OCI-LY7 (cell line): ENCODE data around the gene H1-8. TPM values are rescaled to one million over a fixed set of nuclear protein-coding genes. Genes with fewer than 3 reads are reported as not detected.

ENCODE experiments used
- BruUV-seq: library from RNA; stranded (reverse); fragments of 400-500 nt; replicated peaks from 2 replicates; lab custom pipeline; 2021; lab: Mats Ljungman, UMichigan
- CTCF ChIA-PET: fragments of 300-600 bp; sonication (Branson Sonifier 250); formaldehyde crosslinking; loops from one replicate; lab custom pipeline; 2022; ENCODE audit warnings: antibody characterized with exemption; ENCODE audit not compliant: unreplicated experiment; lab: Charles Lee
- POLR2A ChIA-PET: fragments of 300-600 bp; sonication (Branson Sonifier 250); formaldehyde crosslinking; loops from one replicate; lab custom pipeline; 2022; ENCODE audit warnings: antibody characterized with exemption; lab: Charles Lee
- DNase-seq: peaks from one replicate; pipeline ENCODE4 v3.0.0-alpha.2; 2015; ENCODE audit warnings: low spot score
- H2AFZ ChIP-seq: fragments of 200-600 bp; sonication (generic), shearing (Covaris generic); 2 replicates; pipeline ENCODE4 v1.6.1; 2014; ENCODE audit warnings: mild to moderate bottlenecking, antibody characterized with exemption, low read length, moderate library complexity
- H3K27ac ChIP-seq: fragments of 200-600 bp; sonication (generic); 2 replicates; pipeline ENCODE4 v1.5.1; 2014; ENCODE audit warnings: mixed run types, low read depth, mild to moderate bottlenecking, moderate library complexity, low read length, inconsistent platforms; ENCODE audit not compliant: poor library complexity, severe bottlenecking
- H3K36me3 ChIP-seq: fragments of 200-600 bp; sonication (generic); 2 replicates; pipeline ENCODE4 v1.6.1; 2014; ENCODE audit warnings: mild to moderate bottlenecking, antibody characterized with exemption, low read length, moderate library complexity, mixed read lengths; ENCODE audit not compliant: insufficient read depth
- H3K4me1 ChIP-seq: fragments of 200-600 bp; sonication (generic); 2 replicates; pipeline ENCODE4 v1.5.1; 2014; ENCODE audit warnings: mild to moderate bottlenecking, low read length; ENCODE audit not compliant: insufficient read depth, poor library complexity, severe bottlenecking
- H3K4me2 ChIP-seq: fragments of 200-600 bp; sonication (generic); 2 replicates; pipeline ENCODE4 v1.6.1; 2014; ENCODE audit warnings: mild to moderate bottlenecking, low read length
- H3K4me3 ChIP-seq: fragments of 200-600 bp; sonication (generic); 2 replicates; pipeline ENCODE4 v1.5.1; 2014; ENCODE audit warnings: mild to moderate bottlenecking, low read depth, low read length; ENCODE audit not compliant: poor library complexity, severe bottlenecking
- H3K79me2 ChIP-seq: fragments of 200-600 bp; sonication (generic); 2 replicates; pipeline ENCODE4 v1.6.1; 2016; ENCODE audit warnings: low read depth, mild to moderate bottlenecking, low read length, moderate library complexity, mixed read lengths; ENCODE audit not compliant: insufficient read depth
- H3K9me2 ChIP-seq: fragments of 200-600 bp; sonication (generic); 2 replicates; pipeline ENCODE4 v1.6.1; 2016; ENCODE audit warnings: mild to moderate bottlenecking, low read length, mixed read lengths; ENCODE audit not compliant: insufficient read depth
- H3K9me3 ChIP-seq: fragments of 200-600 bp; sonication (generic); 2 replicates; pipeline ENCODE4 v1.6.1; 2014; ENCODE audit warnings: mild to moderate bottlenecking, mixed run types, low read length, mixed read lengths
- H4K20me1 ChIP-seq: fragments of 200-600 bp; sonication (generic); 2 replicates; pipeline ENCODE4 v1.6.1; 2014; ENCODE audit warnings: mild to moderate bottlenecking, antibody characterized with exemption, low read length, moderate library complexity, mixed read lengths; ENCODE audit not compliant: insufficient read depth
- CTCF ChIP-seq: fragments of 200-600 bp; sonication (generic); conservative IDR thresholded peaks from 2 replicates; pipeline ENCODE4 v1.5.1; 2014; ENCODE audit warnings: mild to moderate bottlenecking, antibody characterized with exemption, low read length, moderate library complexity, mixed read lengths
- EZH2phosphoT487 ChIP-seq: fragments of 200-600 bp; sonication (generic); IDR thresholded peaks from 2 replicates; pipeline ENCODE4 v1.6.1; 2018; ENCODE audit warnings: low read depth, borderline replicate concordance, mild to moderate bottlenecking, mixed run types, antibody characterized with exemption, low read length, moderate library complexity, mixed read lengths
- intact Hi-C: fragments of 100-400 bp; cut with micrococcal nuclease; formaldehyde crosslinking; loops from one replicate; pipeline ENCODE4 v1.10.0; 2022; ENCODE audit not compliant: unreplicated experiment
- total RNA-seq, 2 experiments: library from RNA; depleted of rRNA in 1 of 2; stranded (reverse); fragments of >200 nt in 1 of 2; shearing (Covaris generic) in 1 of 2; gene quantifications; 2 replicates each; pipeline ENCODE4 v1.2.3, GENCODE V29; 2014 to 2022

H1-8 gene
- total RNA-seq, 2 experiments from 2014 or later: not detected

GRCh38 chr3:129503471-129504291, 39.3 kb upstream of the H1-8 start:
- ChIA-PET CTCF (no interaction called here), POLR2A (no interaction called here)
- Histone ChIP-seq H3K4me2 (no peak overlapping the region), H3K27ac (no peak overlapping the region), H3K36me3 (peaks cover 7% of the 10 kb centered on the region; the same call in 1 of the 2 replicates), H3K9me3 (no peaks in the 10 kb centered on the region), H3K4me1 (no peaks in the 10 kb centered on the region), H3K4me3 (no peak overlapping the region), H2AFZ (no peak overlapping the region), H3K9me2 (no peaks in the 10 kb centered on the region), H4K20me1 (no peaks in the 10 kb centered on the region), H3K79me2 (no peaks in the 10 kb centered on the region)
- no peak for DNase-seq
- no TSS peak for BruUV-seq
- intact Hi-C loops: no loop called here
- TF ChIP-seq EZH2phosphoT487 (no peak), CTCF (no peak)

GRCh38 chr3:129504471-129505100, 38.4 kb upstream of the H1-8 start:
- H3K9me2 ChIP-seq: no peaks in the 10 kb centered on the region
- no peaks in the 10 kb centered on the region for H3K4me1 ChIP-seq
- POLR2A ChIA-PET: interaction anchor here (0.6 kb wide), 2 partner anchors 271 to 483 kb away, joined by 3 read pairs; no protein-coding TSS in a partner anchor
- no peak overlapping the region for H3K4me3 ChIP-seq
- no peak for DNase-seq
- H3K27ac ChIP-seq: no peak overlapping the region
- TF ChIP-seq CTCF (no peak), EZH2phosphoT487 (no peak)
- H3K4me2 ChIP-seq: no peak overlapping the region
- H2AFZ ChIP-seq: no peak overlapping the region
- BruUV-seq: no TSS peak
- intact Hi-C loops: no loop called here
- H4K20me1 ChIP-seq: no peaks in the 10 kb centered on the region
- H3K9me3 ChIP-seq: no peaks in the 10 kb centered on the region
- no peaks in the 10 kb centered on the region for H3K79me2 ChIP-seq
- CTCF ChIA-PET: no interaction called here
- peaks cover 7% of the 10 kb centered on the region; the same call in 1 of the 2 replicates for H3K36me3 ChIP-seq

- TSS peak; percentile 41 for BruUV-seq
- intact Hi-C loops: no loop called here
- 0 out of 2 replicates have a peak, but pooled peaks cover 3% of the 10 kb centered on the region for H3K36me3 ChIP-seq
- no peak overlapping the region for H3K4me2 ChIP-seq
- no peak for TF ChIP-seq EZH2phosphoT487
- TF ChIP-seq CTCF: no peak
- no peak overlapping the region for H3K27ac ChIP-seq
- no peaks in the 10 kb centered on the region for H3K79me2 ChIP-seq
- no peaks in the 10 kb centered on the region for H3K9me2 ChIP-seq
- DNase-seq: no peak
- H3K9me3 ChIP-seq: no peaks in the 10 kb centered on the region
- H2AFZ ChIP-seq: no peak overlapping the region
- no peak overlapping the region for H3K4me3 ChIP-seq
- H3K4me1 ChIP-seq: no peaks in the 10 kb centered on the region
- ChIA-PET POLR2A (no interaction called here), CTCF (no interaction called here)
- H4K20me1 ChIP-seq: no peaks in the 10 kb centered on the region
Observed at GRCh38 chr3:129505341-129505740, 37.6 kb upstream of the H1-8 start.
